GM13976 (cell line): ENCODE results near the gene ADCY5.

ENCODE experiments used
- DNase-seq: peaks from one replicate; pipeline ENCODE4 v3.0.0; 2012; ENCODE audit warnings: low spot score
- CTCF ChIP-seq: IDR thresholded peaks from 2 replicates; pipeline ENCODE4 v1.5.1; 2012; ENCODE audit warnings: borderline replicate concordance, mild to moderate bottlenecking; ENCODE audit not compliant: insufficient read depth; ENCODE audit errors: extremely low read depth, missing control alignments, control extremely low read depth
- in situ Hi-C: fragments of 300-500 bp; cut with MboI; formaldehyde crosslinking; loops from one replicate; pipeline ENCODE4 v1.12.0; 2022; ENCODE audit warnings: low sequenced_read_pairs, mixed read lengths, inconsistent platforms; ENCODE audit not compliant: unreplicated experiment

The ADCY5 gene

DNA sequence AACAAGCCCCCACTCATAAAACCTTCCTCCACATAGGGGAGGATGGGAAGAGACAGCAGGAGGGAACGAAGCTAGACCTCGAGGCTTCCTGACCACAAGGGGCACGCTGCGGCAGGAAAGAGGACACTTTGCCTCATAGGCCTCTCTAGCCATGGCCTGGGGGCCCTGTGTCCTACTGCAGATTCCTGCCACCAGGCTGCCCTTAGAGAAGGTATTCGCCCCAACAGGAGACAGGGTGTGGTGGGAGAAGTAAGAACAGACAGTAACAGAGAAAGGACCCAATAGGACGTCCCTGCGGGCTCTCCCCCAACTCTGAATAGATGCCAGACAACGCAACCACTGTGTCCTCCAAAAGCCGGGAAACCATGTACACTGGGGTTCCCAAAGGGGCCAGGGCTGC, 36.8 kb downstream of the ADCY5 start:
- DNase-seq = no peak
- in situ Hi-C loops = no loop called here
- TF ChIP-seq CTCF = no peak

- in situ Hi-C loops = no loop called here
- TF ChIP-seq CTCF = no peak
- no peak for DNase-seq
Observed at GRCh38 chr3:123411340-123412040, 37.4 kb downstream of the ADCY5 start.

GRCh38 chr3:123410149-123410515, 38.8 kb downstream of the ADCY5 start:
- no peak for TF ChIP-seq CTCF
- DNase-seq = no peak
- in situ Hi-C loops = no loop called here

- no peak for DNase-seq
- no peak for TF ChIP-seq CTCF
- in situ Hi-C loops = no loop called here
Observed at GRCh38 chr3:123409443-123410148, 39.3 kb downstream of the ADCY5 start.

DNA sequence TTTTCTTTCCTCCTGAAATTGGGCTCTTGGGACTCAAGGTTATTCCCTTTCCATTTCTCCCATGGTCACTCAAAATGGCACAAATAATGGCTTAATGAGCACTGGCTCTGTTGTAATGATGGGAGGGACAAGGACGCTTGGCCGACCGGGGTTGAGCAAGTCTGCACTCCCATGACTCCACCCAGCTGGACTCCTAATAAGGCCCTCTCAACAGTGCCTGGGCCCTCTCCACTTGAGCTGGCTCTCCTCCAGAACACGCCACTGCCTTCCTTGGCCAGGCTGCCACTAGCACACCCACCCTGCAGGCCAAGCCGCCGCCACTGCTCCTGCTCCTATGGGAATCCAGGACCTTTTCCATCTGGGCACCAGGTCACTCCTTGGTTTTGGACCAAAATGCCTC, 42.3 kb downstream of the ADCY5 start:
- no peak for DNase-seq
- TF ChIP-seq CTCF = no peak
- in situ Hi-C loops = no loop called here

GRCh38 chr3:123405936-123406510, 42.9 kb downstream of the ADCY5 start:
- in situ Hi-C loops = no loop called here
- no peak for DNase-seq
- TF ChIP-seq CTCF = no peak

DNA sequence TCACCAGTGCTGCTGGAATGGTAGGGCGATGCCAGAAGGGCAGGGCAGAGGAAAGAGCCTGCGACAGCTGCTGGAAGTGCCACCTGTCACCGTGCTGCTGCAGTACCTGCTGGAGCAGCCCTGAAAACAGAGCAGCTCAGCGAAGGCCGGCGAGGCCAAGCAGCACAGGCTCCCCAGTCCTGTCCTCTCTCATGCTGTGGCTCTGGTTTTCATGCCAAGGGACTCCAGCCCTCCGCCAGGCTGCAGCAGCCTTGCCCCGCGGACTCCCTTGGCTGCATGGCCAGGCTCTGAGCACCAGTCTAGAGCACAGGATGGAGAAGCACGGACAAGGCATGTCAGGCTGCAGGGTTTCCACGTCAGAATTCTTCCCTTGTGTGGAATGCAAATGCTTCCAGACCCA, 43.9 kb downstream of the ADCY5 start:
- TF ChIP-seq CTCF = no peak
- in situ Hi-C loops = no loop called here
- no peak for DNase-seq
